AG04450 (cell line): Measurements from ENCODE around the gene FOXC2. TPM values are rescaled to one million over a fixed set of nuclear protein-coding genes. Genes with fewer than 3 reads are reported as not detected.

Experiments used
- CTCF ChIA-PET: fragments of 300-600, 350-600 bp; formaldehyde crosslinking; extraction: SDS; loops from one replicate; lab custom pipeline; 2022; ENCODE audit warnings: antibody characterized with exemption, inconsistent platforms; lab: Charles Lee
- POLR2A ChIA-PET: fragments of 350-600 bp; formaldehyde crosslinking; extraction: SDS; loops from one replicate; lab custom pipeline; 2021; ENCODE audit warnings: antibody characterized with exemption, inconsistent platforms; lab: Yijun Ruan, JAX
- DNase-seq: peaks from one replicate; pipeline ENCODE4 v3.0.0-alpha.2; 2011; ENCODE audit warnings: low read depth, low spot score
- H3K27ac ChIP-seq: one replicate; pipeline ENCODE4 v1.5.1; 2012; ENCODE audit warnings: low read depth, low read length, control low read depth
- H3K27me3 ChIP-seq: one replicate; pipeline ENCODE4 v1.6.0; 2012; ENCODE audit warnings: low read length; ENCODE audit not compliant: control insufficient read depth, insufficient read depth
- H3K4me3 ChIP-seq: 2 replicates; pipeline ENCODE4 v1.5.1; 2011; ENCODE audit warnings: mild to moderate bottlenecking, low read depth, low read length, control low read depth
- H3K9me3 ChIP-seq: 2 replicates; pipeline ENCODE4 v1.5.1; 2012; ENCODE audit warnings: low read length; ENCODE audit not compliant: control insufficient read depth, insufficient read depth
- CTCF ChIP-seq: IDR thresholded peaks from 2 replicates; pipeline ENCODE4 v1.5.1; 2011; ENCODE audit warnings: low read depth, low read length, control low read depth, inconsistent platforms
- polyA plus RNA-seq: library from polyadenylated mRNA; depleted of rRNA; stranded (reverse); fragments of >200 nt; gene quantifications from 2 replicates; pipeline ENCODE4 v1.2.3, GENCODE V29; 2011

Gene FOXC2
- polyA plus RNA-seq, 1 experiment: 0.79 TPM

GRCh38 chr16:86609115-86609514, 42.5 kb downstream of the FOXC2 start:
- no peaks in the 10 kb centered on the region for H3K27me3 ChIP-seq
- peaks cover 9% of the 10 kb centered on the region for H3K9me3 ChIP-seq
- peak overlapping the region; percentile 93 for H3K27ac ChIP-seq
- peak; percentile 86 for DNase-seq
- CTCF ChIA-PET: no interaction called here
- TF ChIP-seq CTCF: no peak
- H3K4me3 ChIP-seq: no peak overlapping the region
- POLR2A ChIA-PET: interaction anchor here (0.5 to 2.1 kb wide), 3 partner anchors 18 to 33 kb away, joined by 3 to 9 read pairs (median 4); no protein-coding TSS in a partner anchor

- no peak overlapping the region for H3K4me3 ChIP-seq
- H3K27ac ChIP-seq: peak overlapping the region; percentile 93
- POLR2A ChIA-PET: interaction anchor here (0.7 to 2.1 kb wide), 2 partner anchors 17 to 24 kb away, joined by 4 to 9 read pairs; no protein-coding TSS in a partner anchor
- no peak for DNase-seq
- no peak for TF ChIP-seq CTCF
- CTCF ChIA-PET: no interaction called here
- no peaks in the 10 kb centered on the region for H3K27me3 ChIP-seq
- H3K9me3 ChIP-seq: peaks cover 5% of the 10 kb centered on the region; the same call in 1 of the 2 replicates
Measured at GRCh38 chr16:86609661-86610060, 43.0 kb downstream of the FOXC2 start.

- ChIA-PET POLR2A (interaction anchor here (0.8 to 1.3 kb wide), 5 partner anchors 20 to 35 kb away, joined by 3 to 9 read pairs (median 3); partner anchors contain the start of gene FOXL1), CTCF (interaction anchor here (0.6 kb wide), 1 partner anchor 452 kb away, joined by 4 read pairs; no protein-coding TSS in a partner anchor)
- no peak for TF ChIP-seq CTCF
- Histone ChIP-seq H3K27me3 (no peaks in the 10 kb centered on the region), H3K4me3 (no peak overlapping the region), H3K27ac (peak overlapping the region; percentile 81), H3K9me3 (peaks cover 5% of the 10 kb centered on the region; the same call in 1 of the 2 replicates)
- no peak for DNase-seq
Measured at GRCh38 chr16:86610779-86611524, 44.3 kb downstream of the FOXC2 start.

- Histone ChIP-seq H3K4me3 (no peak overlapping the region), H3K27me3 (no peaks in the 10 kb centered on the region), H3K9me3 (peaks cover 5% of the 10 kb centered on the region; the same call in 1 of the 2 replicates), H3K27ac (peak overlapping the region; percentile 81)
- CTCF ChIA-PET: interaction anchor here (0.6 kb wide), 1 partner anchor 451 kb away, joined by 4 read pairs; no protein-coding TSS in a partner anchor
- POLR2A ChIA-PET: interaction anchor here (0.8 to 1.3 kb wide), 5 partner anchors 21 to 36 kb away, joined by 3 to 9 read pairs (median 3); partner anchors contain the start of gene FOXL1
- TF ChIP-seq CTCF: no peak
- DNase-seq: peak; percentile 75
Measured at GRCh38 chr16:86611525-86611855, 44.9 kb downstream of the FOXC2 start.

- no peak for TF ChIP-seq CTCF
- ChIA-PET POLR2A (interaction anchor here (0.8 to 1.3 kb wide), 3 partner anchors 26 to 34 kb away, joined by 3 to 9 read pairs (median 3); partner anchors contain the start of gene FOXL1), CTCF (no interaction called here)
- DNase-seq: no peak
- peaks cover 5% of the 10 kb centered on the region; the same call in 1 of the 2 replicates for H3K9me3 ChIP-seq
- no peaks in the 10 kb centered on the region for H3K27me3 ChIP-seq
- H3K27ac ChIP-seq: peak overlapping the region; percentile 81
- H3K4me3 ChIP-seq: no peak overlapping the region
Measured at GRCh38 chr16:86611941-86612340, 45.3 kb downstream of the FOXC2 start.
